ENCODE measurements around the gene VPS35L. TPM values are rescaled to one million over a fixed set of nuclear protein-coding genes. Genes with fewer than 3 reads are reported as not detected.

The VPS35L gene
- total and polyA plus RNA-seq, 10 of the 15 experiments (the other 5 are each of a cell fraction or from before 2014, with no cell fraction given): 14.9 to 44.1 (median 26.3) TPM

- RAD21 ChIA-PET (ENCODE audit: unreplicated experiment): interaction anchor here (0.9 to 3.1 kb wide), 10 partner anchors 32 to 351 kb away, joined by 3 to 24 read pairs (median 5); partner anchors contain the start of genes CCP110 and GDE1
- FAIRE-seq: peak; percentile 75
- in situ Hi-C loops (cut with MboI) (loop anchor here (5.0 kb wide), 1 partner anchor 331 kb away; no protein-coding TSS in a partner anchor), intact Hi-C loops (cut with micrococcal nuclease; ENCODE audit: unreplicated experiment) (loop anchor here (2.0 kb wide), 1 partner anchor 31 kb away; no protein-coding TSS in a partner anchor)
- Histone ChIP-seq H3K27ac (ENCODE audit: control insufficient read depth, insufficient read depth) (peak overlapping the region; percentile 86), H3K9ac (ENCODE audit: control insufficient read depth, insufficient read depth, low read length) (peak overlapping the region; percentile 96), H2AFZ (ENCODE audit: control insufficient read depth, low read depth, low read length) (peak overlapping the region; percentile 97), H3K36me3 (ENCODE audit: control insufficient read depth in 2 of 2, insufficient read depth in 2 of 2, low read length in 1 of 2) (peaks cover 0 to 4% of the 10 kb centered on the region in 2 experiments; a peak in 1 of 4 replicates), H4K20me1 (ENCODE audit: control insufficient read depth, insufficient read depth) (no peaks in the 10 kb centered on the region), H3K4me3 (peak overlapping the region; percentile 89), H3K79me2 (ENCODE audit: control insufficient read depth, insufficient read depth, low read length) (peaks cover 5% of the 10 kb centered on the region), H3K27me3 (replicated peaks in 1 of 2; ENCODE audit: control insufficient read depth in 2 of 2, insufficient read depth in 2 of 2, low read length in 1 of 2) (no peaks in the 10 kb centered on the region), H3K4me1 (ENCODE audit: control insufficient read depth, insufficient read depth, low read length) (peaks cover 3% of the 10 kb centered on the region), H3K9me3 (replicated peaks; ENCODE audit: control insufficient read depth, insufficient read depth, low read length) (no peaks in the 10 kb centered on the region), H3K4me2 (ENCODE audit: control insufficient read depth, insufficient read depth) (peak overlapping the region; percentile 93)
- ATAC-seq: peak; percentile 46
- WGBS (ENCODE audit: insufficient coverage, insufficient replicate concordance, low lambda C conversion rate, missing lambda C conversion rate): 23% methylated on average over 19 of the region's 19 CpGs
- SMC1A ChIA-PET (ENCODE audit: uncharacterized antibody, unreplicated experiment): interaction anchor here (0.6 to 3.0 kb wide), 12 partner anchors 10 to 448 kb away, joined by 3 to 19 read pairs (median 4); partner anchors contain the start of genes CCP110 and GDE1
- DNase-seq (ENCODE audit: low read depth, low spot score): peak; percentile 13
- CTCF ChIA-PET: interaction anchor here (0.6 to 6.6 kb wide), 26 partner anchors 7 to 761 kb away, joined by 3 to 56 read pairs (median 4); partner anchors contain the start of genes CCP110, IQCK and KNOP1
- BruUV-seq (replicated peaks): TSS peak; percentile 85
- POLR2A ChIA-PET: interaction anchor here (0.6 to 3.0 kb wide), 4 partner anchors 30 to 487 kb away, joined by 6 to 23 read pairs (median 6); partner anchors contain the start of genes CCP110 and GDE1
- TF ChIP-seq SMARCA5 (IDR thresholded peaks at IDR 0.05): 0 out of 2 replicates have a peak, but pooled peaks have one; percentile 84
- no peak for TF ChIP-seq ZNF274 (IDR thresholded peaks at IDR 0.05; ENCODE audit: insufficient read depth, insufficient read length)
- 0 out of 2 replicates have a peak, but pooled peaks have one; percentile 13 for TF ChIP-seq RUNX3 (IDR thresholded peaks at IDR 0.05; ENCODE audit: low read length)
- no peak for TF ChIP-seq ZNF207 (IDR thresholded peaks at IDR 0.05; ENCODE audit: borderline replicate concordance)
- TF ChIP-seq NBN (IDR thresholded peaks at IDR 0.05): 0 out of 2 replicates have a peak, but pooled peaks have one; percentile 14
- TF ChIP-seq, protein P1, sequence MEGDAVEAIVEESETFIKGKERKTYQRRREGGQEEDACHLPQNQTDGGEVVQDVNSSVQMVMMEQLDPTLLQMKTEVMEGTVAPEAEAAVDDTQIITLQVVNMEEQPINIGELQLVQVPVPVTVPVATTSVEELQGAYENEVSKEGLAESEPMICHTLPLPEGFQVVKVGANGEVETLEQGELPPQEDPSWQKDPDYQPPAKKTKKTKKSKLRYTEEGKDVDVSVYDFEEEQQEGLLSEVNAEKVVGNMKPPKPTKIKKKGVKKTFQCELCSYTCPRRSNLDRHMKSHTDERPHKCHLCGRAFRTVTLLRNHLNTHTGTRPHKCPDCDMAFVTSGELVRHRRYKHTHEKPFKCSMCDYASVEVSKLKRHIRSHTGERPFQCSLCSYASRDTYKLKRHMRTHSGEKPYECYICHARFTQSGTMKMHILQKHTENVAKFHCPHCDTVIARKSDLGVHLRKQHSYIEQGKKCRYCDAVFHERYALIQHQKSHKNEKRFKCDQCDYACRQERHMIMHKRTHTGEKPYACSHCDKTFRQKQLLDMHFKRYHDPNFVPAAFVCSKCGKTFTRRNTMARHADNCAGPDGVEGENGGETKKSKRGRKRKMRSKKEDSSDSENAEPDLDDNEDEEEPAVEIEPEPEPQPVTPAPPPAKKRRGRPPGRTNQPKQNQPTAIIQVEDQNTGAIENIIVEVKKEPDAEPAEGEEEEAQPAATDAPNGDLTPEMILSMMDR (IDR thresholded peaks at IDR 0.05 in 2 of 3, conservative IDR thresholded peaks at IDR 0.05 in 1 of 3; ENCODE audit: control insufficient read depth in 2 of 3, extremely low read depth in 1 of 3, insufficient read depth in 1 of 3, low read depth in 3 of 3, low read length in 3 of 3): peak in 1 of 3 experiments; percentile 13; a peak in 1 of 6 replicates
- peak; percentile 57; the same call in 1 of the 2 replicates for TF ChIP-seq YY1 (IDR thresholded peaks at IDR 0.05; ENCODE audit: low read depth, low read length)
- TF ChIP-seq EP300 (IDR thresholded peaks at IDR 0.05; ENCODE audit: borderline replicate concordance in 1 of 2, control insufficient read depth in 1 of 2, low read depth in 2 of 2, low read length in 2 of 2): 0 out of 4 replicates have a peak, but pooled peaks of 1 of the 2 experiments have one; percentile 9
- TF ChIP-seq PBX3 (IDR thresholded peaks at IDR 0.05; ENCODE audit: insufficient replicate concordance, low read depth, low read length): peak; percentile 5
- TF ChIP-seq FOS (IDR thresholded peaks at IDR 0.05; ENCODE audit: borderline replicate concordance, extremely low read depth, insufficient read length): no peak
- peak; percentile 76 for TF ChIP-seq PKNOX1 (IDR thresholded peaks at IDR 0.05)
- peak; percentile 71 for TF ChIP-seq ZNF217 (IDR thresholded peaks at IDR 0.05)
- no peak for TF ChIP-seq SKIL (IDR thresholded peaks at IDR 0.05; ENCODE audit: low read depth, poor library complexity, severe bottlenecking)
These were observed 652 bp downstream of the VPS35L start for GRCh38 chr16:19555938-19556771.
